ENCODE measurements around the gene FAM20A.

- TF ChIP-seq CTCF (conservative IDR thresholded peaks at IDR 0.05; ENCODE audit: low read length) (no peak), EZH2phosphoT487 (IDR thresholded peaks at IDR 0.05; ENCODE audit: borderline replicate concordance) (no peak)
Measured at GRCh38 chr17:68634345-68634876, 33.2 kb upstream of the FAM20A start.
